Brain pericyte (primary cell): Measurements from ENCODE around the gene CACNA1H.

Source experiments
- DNase-seq: peaks from one replicate; pipeline ENCODE4 v3.0.0-alpha.2; 2012; ENCODE audit warnings: low read depth, low spot score

Gene CACNA1H

DNA sequence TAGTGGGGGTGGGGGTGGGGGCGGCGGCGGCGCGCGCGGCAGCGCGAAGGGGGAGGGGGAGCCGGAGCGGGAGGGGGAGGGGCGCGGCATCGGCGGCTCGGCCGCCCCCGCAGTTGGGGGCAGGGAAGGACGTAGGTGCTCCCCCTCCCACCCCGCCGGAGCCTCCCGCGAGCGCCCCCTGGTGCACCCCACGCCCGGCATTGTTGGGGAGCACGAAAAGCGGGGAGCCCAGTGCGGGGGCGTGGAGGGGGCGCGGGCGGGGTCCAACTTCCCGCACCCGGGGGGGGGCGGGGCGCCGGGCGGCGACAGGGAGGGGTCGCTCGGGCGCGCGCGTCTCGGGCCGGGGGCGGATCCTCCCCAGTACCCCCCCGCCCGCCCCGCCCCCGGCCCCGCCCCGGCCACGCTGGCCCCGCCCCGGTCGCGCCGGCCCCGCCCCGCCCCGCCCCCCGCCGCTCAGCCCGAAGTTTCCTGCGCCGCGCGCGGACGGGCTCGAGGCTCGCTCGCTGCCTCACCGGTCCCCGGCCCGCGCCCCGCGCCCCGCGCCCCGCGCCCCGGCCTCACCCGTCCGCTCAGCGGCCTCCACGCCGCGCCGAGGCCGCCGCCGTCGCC, at the start of gene CACNA1H:
CACNA1H (plus strand) TSS at position 456 of the 609 bp plus-strand sequence. CDS start 632 bp downstream, outside the sequence.
- DNase-seq: no peak

DNA sequence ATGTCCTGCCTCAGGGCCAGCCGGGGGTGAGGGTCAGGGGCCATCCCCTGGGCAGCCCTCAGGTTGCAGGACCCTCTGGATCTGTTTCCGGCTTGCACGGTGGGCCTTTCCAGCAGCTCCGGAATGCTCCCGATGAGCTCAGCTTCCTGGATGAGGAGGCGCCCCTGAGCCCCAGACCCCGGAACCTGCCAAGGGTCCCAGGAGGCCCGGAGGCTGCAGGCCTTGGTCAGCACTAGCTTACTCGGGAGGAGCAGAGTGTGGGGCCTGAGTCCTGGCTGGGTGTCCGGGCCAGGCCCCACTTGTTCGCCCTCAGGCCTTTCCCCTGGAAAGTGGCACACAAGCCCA, 49.3 kb upstream of the CACNA1H start:
- no peak for DNase-seq

DNA sequence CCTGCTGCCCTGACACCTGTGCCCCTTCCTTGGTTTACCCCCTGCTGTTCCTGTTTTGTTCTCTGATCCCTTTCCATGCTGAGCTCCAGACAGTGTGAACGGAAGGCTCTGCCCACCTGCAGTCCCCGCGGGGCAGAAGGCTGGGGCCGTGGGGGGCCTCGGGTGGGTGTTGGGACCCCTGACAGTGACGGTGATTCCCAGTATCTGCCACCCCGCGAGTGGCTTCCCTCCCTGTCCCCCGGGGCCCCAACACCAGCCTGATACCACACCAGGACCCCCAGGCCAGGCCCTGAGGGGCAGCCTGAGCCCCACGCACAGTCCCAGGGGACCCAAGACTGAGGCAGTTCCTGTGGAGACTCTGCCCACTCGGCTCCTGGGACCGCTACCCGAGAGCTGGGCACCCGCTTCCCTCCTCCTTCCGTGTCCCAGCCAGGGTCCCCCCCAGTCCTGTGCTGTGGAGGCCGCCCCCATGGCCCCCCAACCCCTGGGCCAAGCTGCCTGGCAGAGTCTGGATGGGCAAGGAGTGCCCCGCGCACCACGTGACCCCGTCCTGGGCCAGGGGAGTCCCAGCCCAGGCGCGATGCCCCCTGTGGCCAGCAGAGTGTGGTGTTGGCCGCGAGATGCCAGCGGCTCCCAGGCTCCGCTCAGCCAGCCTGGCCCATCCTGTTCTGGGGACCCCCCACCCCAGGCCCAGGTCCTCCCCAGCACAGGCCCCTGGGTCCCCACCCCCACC, 46.9 kb upstream of the CACNA1H start:
- DNase-seq: no peak

DNA sequence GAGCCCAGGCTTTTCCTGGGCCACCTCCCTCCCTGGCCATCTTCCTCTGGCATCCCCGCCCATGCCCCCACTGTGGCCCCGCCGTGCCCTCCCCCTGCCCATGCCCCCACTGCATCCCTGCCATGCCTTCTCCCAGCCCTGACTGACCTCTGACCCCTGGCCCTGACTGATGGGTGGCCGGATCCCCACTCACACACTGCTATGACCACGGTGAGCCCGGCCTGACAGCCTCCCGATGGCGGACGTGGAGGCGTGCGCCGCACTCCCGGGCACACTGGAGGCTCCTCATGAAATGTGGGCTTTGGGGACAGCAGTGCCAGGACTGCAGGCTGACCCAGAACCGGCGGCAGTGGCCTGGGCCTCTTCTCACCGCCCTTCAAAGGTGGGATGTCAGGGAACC, 46.2 kb upstream of the CACNA1H start:
- DNase-seq: no peak

DNA sequence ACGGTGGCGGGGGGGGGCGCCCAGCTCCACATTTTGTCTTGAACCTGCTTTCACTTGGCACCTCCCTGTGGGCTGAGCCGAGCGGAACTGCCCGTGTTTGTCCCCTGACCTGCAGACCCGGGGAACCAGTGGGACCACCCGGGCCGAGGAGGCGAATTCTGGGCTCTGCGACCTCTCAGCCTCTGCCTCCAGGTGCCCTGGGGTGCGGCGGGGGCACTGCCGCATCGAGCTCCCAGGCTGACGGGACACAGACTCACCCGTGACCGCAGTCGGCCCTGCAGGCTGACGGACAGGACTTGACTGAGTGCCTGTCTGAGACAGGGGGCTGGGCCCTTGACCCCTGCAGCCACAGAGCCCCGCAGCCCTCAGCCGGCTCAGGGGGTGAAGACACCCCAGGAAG, 45.8 kb upstream of the CACNA1H start:
- no peak for DNase-seq

DNA sequence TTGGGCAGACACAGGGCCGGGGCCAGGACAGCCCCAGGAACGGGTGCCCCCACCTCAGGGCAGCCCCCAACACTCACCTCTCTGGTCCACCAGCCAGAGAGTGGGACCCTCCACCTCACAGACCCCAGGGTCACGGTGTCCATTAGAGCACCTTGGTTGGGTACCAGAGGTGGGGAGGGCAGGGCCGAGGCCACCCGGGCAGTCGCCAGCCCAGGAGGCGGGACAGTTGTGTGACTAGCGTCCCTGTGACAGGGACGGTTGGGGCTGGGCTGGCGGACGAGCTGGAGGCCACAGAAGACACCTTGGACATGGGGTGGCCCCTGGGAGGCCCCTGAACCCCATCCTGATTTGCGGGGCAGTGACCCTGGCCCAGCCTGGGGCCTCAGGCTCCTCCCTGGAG, 45.2 kb upstream of the CACNA1H start:
- no peak for DNase-seq

DNA sequence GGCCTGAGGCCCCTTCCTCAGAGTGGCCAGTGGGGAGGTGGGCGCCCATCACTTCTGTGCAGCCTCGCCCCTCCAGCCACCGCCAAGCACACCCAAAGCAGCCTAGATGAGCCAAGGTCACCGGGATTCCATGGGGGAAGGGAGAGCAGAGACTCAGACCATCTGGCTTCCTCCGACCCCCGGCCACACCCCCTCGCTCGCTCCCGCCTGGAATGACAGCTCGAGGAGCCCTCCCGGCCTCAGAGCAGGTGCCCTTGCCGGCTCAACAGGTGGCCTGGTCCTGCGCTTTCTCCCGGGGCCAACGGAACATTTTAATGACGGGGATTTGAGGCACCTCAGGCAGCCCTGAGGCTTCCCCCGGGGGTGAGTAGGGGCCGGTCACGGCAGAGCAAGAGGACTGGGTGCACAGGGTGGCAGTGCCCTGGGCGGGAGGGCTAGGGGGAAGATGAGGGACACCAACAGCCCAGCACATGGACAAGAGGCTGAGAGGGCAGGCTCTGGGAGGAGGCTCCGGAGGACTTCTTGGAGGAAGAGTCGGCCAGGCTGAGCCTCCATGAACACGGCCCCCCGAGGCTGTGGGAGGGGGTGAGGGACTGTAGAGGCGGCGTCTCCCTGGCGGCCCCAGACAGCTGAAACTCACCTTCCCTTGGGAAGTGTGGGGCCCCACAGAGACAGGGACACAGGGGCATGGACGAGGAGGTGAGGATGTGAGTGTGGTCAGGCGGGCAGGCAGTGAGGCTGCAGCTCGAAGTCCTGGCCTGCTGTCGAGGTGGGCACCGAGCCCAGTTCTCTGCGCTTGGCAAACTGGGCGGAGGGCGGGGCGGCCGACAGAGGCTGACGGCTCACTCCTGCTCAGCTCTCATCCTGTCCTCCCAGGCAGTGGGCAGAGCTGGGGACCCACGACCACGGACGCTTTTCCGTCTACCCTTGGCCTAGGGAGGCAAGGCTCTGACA, 44.3 kb upstream of the CACNA1H start:
- no peak for DNase-seq

DNA sequence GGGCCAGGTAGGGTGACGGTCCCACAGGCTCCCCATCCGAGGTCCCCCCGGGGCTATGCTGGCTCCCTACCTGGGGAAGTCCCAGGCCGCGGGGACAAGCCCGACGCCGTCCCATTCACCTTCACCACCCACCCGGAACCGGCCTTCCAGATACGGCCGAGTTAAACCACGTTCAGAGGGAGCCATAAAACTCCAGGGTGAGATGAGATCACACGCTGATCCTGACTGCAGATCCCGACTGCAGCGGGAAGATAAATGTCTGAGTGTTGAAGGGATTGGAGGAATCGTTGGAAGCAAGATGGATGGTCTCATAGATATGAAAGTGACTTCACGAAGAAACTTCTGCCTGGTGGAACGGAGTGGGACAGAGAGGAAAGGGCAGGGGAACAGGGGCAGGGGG, 43.3 kb upstream of the CACNA1H start:
- DNase-seq: no peak

DNA sequence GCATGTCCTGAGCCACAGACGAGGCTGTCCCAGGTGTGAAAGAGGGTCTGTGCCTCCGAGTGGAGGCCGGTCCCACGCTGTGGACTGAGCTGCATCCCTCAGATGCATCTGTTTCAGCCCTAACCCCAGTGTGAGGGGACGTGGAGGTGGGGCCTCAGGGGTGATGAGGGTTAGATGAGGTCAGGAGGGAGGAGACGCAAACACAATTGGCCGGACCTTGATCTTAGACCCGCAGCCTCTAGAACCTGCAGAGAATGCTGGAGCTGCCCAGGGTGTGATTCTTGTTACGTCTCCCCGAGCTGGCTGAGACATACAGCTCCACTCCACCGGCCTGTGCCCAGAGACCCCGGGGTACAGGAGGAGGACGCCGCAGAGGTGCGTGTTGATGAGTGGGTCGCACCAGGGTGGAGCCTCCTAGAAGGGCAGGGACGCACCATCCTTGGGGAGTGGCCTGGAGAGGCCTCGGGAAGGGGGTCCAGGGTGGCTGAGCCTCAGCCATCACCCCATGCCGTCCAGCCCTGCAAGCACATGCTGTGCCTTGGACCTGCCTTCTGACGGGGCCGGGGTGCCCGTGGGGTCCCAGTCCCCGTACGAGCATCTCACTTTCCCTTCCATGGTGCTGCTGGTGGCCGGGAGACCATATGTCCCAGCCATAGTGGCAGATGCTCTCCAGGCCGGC, 40.3 kb upstream of the CACNA1H start:
- no peak for DNase-seq

DNA sequence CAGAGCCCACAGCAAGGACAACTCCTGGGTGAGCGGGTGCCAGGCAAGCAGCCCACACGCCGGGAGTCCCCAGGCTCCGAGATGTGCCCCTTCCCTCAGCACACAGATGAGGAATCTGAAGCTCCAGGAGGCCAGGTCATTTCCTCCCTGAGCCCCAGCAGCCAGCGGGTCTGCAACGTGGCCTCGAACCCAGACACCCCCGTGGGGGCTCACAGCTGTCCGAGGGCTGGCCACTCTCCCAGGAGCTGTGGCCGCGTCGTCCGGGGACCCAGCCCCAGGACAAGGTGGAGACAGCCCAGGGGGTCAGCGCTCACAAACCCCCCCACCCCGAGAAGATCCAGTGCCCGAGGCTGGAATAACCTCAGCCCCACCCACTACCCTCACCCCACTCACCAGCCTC, 39.4 kb upstream of the CACNA1H start:
- no peak for DNase-seq

DNA sequence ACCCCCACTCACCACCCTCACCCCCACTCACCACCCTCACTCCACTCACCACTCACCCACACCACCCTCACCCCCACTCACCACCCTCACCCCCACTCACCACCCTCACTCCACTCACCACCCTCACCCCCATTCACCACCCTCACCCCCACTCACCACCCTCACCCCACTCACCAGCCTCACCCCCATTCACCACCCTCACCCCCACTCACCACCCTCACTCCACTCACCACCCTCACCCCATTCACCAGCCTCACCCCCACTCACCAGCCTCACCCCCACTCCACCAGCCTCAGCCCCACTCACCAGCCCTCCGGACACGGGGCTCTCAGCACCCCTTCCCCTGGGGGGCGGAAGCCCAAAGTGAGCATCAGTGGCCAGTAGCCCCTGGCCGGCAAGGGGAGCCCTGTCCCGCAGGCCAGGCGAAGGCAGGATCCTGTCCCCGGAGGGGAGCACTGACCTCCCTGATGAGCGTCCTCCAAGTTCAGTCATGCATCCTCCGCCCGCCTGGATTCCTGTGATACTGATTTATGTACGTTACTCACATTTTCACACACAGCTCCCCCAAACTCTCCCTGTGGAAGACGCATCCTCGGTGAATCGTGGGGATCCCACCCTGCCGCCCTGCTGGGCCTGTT, 38.9 kb upstream of the CACNA1H start:
- DNase-seq: no peak

DNA sequence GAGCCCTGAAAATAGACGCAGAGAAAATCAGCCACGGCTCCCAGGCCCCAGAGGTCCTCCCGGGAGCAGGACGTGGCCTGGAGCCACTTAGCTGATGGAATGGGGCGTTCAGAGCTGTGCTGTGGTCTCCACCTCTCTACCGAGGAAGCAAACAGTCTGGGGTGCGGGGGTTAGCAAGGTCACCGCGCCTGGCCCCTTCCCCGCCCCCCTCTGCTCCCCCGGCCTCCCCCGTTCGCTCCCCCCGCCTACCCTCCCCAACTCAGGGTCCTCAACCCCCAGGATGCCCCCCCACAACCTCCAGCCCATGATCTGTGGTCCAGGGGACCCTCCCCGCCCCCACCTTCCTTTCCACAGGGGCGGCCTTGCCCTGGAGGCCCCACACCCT, 36.2 kb upstream of the CACNA1H start:
- DNase-seq: no peak

DNA sequence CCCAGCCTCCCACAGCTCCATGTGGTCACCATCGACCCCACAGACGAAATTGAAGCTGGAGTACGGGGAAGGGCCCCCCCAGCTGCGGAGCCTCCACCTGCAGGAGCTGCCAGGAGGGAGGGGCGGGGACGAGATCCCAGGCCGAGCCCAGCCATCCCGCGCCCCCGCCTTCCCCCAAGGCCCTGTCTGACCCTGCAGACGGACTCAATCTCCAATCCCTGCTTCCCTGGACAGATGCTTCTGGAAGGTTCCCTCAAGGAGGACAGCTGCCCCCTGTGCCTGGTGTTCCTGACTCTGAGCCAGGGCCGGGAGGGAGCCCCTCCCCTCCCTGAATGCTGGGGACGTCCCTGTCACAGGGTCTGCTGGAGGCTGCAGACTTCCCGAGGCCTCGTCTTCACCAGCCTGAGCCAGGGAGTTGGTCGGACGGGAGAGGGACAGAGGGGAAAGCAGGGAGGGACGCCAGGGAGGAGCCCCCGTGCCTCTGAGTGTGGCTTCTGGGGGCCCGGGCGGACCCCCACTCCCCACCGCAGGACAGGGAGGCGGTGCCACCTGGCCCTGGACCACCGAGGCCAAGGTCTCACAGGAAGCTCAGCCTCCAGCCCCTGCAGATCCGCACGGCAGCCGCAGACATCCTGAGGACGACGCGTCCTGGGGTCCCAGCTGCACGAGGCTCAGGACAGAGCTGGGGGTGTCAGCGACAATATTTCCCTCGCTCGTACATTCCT, 35.6 kb upstream of the CACNA1H start:
- DNase-seq: no peak

DNA sequence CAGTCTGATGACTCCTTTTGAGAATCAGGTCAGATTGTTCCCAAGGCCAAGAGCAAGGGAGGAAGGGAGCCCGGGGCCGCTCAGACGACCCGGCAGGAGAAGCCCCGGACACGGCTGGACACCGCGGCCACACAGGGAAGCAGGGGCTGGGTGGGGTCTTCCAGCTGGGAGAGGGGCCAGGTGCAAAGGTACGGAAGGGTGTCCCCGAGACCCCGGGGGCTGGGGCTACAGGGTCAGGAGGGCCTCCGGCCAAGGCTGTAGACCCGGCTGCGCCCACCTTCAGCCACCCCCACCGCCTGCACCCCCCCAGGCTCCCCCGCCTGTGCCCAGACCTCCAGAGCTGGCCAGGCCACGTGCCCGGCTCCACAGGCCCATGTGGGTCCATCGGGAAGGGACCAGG, 35.0 kb upstream of the CACNA1H start:
- no peak for DNase-seq

DNA sequence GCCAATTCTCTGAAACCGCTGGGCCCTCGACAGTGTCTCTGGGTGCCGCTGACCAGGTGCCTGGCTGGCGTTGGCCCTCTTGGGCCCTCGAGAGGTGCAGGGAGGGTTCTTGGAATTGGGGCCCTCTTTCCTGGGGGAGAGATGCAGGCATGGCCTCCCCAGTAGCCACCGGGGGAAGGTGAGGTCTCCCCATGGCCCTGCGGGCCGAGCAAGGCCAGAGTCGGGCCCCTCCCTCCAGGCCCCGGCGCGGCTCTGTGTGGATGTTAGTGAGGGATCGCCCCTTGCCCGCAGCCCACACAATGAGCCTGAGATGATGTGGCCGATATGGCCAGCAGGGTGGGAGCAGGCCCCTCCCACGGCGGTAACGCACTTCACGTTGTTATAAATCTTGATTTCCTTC, 33.8 kb upstream of the CACNA1H start:
- DNase-seq: no peak

DNA sequence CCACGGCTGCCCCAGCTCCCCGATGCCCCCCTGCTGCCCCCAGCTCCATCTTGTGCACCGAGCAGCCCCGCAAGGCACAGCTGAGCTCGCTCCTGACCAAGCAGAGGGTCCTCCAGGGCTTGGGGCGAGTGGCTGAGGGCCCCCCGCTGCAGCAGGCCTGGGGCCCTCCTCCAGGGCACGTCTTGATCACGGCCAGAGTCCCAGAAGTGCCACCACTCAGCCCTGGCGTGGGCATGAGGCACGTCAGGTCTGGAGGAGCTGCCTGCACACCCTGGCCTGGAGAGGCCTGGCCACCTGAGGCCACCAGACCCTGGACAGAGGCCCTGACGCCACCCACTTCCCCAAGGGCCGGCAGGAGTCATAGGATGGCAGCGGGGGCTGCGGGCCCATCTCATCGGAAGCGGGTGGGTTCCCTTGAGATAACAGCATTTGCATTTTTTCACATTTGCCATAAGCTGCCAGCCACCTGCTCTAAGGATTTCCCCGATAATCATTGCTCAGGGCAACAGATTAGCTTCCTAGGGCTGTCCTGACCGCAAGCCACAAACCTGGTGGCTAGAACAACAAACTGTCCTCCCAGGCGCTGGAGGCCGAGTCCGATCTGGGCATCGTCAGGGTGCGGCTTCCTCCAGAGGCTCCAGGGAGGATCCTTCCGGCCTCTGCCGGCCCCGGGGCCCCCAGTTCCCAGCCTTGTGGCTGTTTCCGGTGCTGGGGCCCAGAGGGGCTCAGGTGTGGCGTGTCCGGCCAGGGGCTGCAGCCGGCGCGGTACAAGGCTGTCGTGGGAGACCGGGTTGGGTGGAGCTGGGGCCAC, 32.9 kb upstream of the CACNA1H start:
- no peak for DNase-seq

DNA sequence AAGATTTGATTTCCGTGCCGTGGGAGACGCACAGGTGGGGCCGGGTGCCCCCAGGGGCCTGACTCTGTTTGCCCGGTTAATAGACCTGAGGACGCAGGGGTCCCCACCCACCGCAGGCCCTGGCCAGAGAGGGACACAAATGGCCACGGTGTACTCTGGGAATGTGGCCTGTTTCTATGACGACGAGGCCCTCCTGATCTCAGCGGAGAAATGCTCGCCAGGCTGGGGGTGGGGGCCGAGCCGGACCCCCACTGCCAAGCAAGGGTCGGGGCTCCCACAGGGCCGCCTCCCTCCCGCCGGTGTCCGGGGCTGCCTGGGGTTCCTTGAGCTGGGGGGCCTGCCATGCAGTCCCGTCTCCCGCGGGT, 32.3 kb upstream of the CACNA1H start:
- DNase-seq: no peak

DNA sequence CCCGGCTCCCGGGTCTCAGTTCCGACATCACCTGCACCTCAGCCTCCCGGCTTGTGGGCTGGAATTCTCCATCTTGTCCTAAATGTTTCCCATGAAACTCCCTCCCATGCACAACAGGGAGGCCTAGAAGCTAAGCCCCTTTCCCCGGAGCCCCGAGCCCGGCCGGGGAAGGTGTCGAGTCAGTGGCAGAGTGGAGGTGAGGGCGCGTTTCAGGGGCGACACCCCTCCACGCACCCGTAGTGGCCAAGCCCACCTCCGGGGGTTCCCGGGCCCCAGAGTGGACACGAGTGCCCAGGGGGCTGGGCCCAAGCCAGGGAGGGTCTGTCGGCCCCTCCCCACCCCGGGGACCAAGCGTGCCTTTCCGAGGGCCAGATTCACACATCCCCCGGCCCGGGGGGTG, 31.9 kb upstream of the CACNA1H start:
- DNase-seq: no peak

DNA sequence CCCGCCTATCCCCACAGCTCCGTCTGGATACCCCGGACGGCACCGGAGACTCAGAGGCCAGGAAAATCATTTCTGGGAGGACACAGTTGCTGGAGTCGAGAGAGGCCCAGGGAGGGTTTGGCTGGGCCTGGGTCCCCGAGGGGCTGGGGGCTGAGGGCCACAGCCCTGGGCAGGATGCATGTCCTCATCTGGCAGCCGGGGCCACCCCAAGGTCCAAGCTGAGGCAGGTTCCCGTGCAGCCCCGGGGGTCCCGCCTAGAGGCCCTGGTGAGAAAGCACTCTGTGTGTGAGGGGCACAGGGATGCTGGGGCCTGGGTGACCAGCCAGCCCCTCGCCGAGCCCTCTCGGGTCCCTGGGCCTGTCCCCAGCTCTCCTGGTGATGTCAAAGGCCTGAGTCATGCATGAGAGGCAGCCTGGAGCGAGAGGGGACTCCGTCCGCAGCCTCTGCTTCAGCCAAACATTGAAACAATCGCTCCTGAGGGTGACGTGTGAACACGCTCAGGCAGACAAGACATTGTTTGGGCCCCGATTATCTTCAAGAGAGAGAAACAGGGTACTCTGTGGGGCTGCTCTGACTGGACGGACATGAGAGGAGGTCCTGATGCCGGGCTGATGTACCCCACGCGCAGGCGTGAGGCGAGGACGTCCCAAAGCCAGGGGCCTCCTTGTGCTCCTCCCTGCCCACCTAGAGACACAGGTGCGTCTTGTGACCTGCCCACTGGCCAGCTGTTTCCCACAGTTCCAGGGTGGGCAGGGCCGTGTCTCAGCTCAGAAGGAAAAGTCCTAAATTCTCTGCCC, 31.1 kb upstream of the CACNA1H start:
- DNase-seq: no peak
